Activated CD4-positive, alpha-beta T cell treated with anti-CD3 and anti-CD28 coated beads for 36 hours (primary cell): Measurements from ENCODE around the gene RNU4-1. TPM values are rescaled to one million over a fixed set of nuclear protein-coding genes. Genes with fewer than 3 reads are reported as not detected.
A peak's percentile ranks its signal among the peaks of the same experiment; 100 is the strongest.

ENCODE experiments used
- ATAC-seq: fragments of 200-7000 bp; cut with Tn5 transposase; one replicate; pipeline ENCODE4 v1.10.0; 2021; ENCODE audit warnings: mild to moderate bottlenecking, moderate library complexity
- CTCF ChIA-PET: fragments of 350-600 bp; sonication (Branson Sonifier 250); formaldehyde crosslinking; loops from one replicate; lab custom pipeline; 2021; ENCODE audit warnings: antibody characterized with exemption; lab: Charles Lee
- POLR2A ChIA-PET: fragments of 350-600 bp; sonication (Branson Sonifier 250); formaldehyde crosslinking; loops from one replicate; lab custom pipeline; 2021; ENCODE audit warnings: antibody characterized with exemption, inconsistent platforms; lab: Charles Lee
- DNase-seq: peaks from one replicate; pipeline ENCODE4 v3.0.0-alpha.2; 2020
- H3K27ac Mint-ChIP-seq: one replicate; pipeline ENCODE4 v1.8.0; 2021; ENCODE audit warnings: mixed read lengths
- H3K27me3 Mint-ChIP-seq: one replicate; pipeline ENCODE4 v1.8.0; 2021; ENCODE audit warnings: mixed read lengths
- H3K36me3 Mint-ChIP-seq: one replicate; pipeline ENCODE4 v1.8.0; 2021; ENCODE audit warnings: low read depth, mixed read lengths
- H3K4me1 Mint-ChIP-seq: one replicate; pipeline ENCODE4 v1.8.0; 2021; ENCODE audit warnings: mixed read lengths
- H3K4me3 Mint-ChIP-seq: one replicate; pipeline ENCODE4 v1.8.0; 2021; ENCODE audit warnings: mild to moderate bottlenecking, moderate library complexity, mixed read lengths
- H3K9me3 Mint-ChIP-seq: one replicate; pipeline ENCODE4 v1.8.0; 2021; ENCODE audit warnings: low read depth, mixed read lengths
- intact Hi-C, 2 experiments: fragments of 100-400 bp; cut with DNase I in 1 of 2; cut with micrococcal nuclease in 1 of 2; formaldehyde crosslinking; loops; one replicate each; pipeline versions ENCODE4 v1.14.2 to v1.15.1; 2022 to 2024; cut with DNase I, micrococcal nuclease
- total RNA-seq, 2 experiments: library from RNA; stranded (reverse); gene quantifications; one replicate each; pipeline ENCODE4 v1.2.3, GENCODE V29; 2021

The RNU4-1 gene
- total RNA-seq, 2 experiments from 2014 or later, result 323 to 1,150 TPM

- Mint-ChIP-seq H3K4me3 (no peak within 1 kb of the TSS), H3K4me1 (peaks cover 3% of the 10 kb centered on the region), H3K27me3 (no peaks in the 10 kb centered on the region), H3K36me3 (no peaks in the 10 kb centered on the region), H3K9me3 (no peaks in the 10 kb centered on the region), H3K27ac (no peak within 1 kb of the TSS)
- intact Hi-C loops, result loop anchor here (5.0 to 10.0 kb wide), 2 partner anchors 110 to 387 kb away; partner anchors contain the start of genes COX6A1 (in 1 of the 2) and UNC119B (in 1 of the 2)
- POLR2A ChIA-PET, result interaction anchor here (0.5 kb wide), 3 partner anchors 35 to 168 kb away, joined by 3 to 4 read pairs (median 3); partner anchors contain the start of genes DYNLL1, RNU4-1 and RNU4-2
- no peak for DNase-seq
- CTCF ChIA-PET, result interaction anchor here (1.0 to 1.7 kb wide), 4 partner anchors 10 to 99 kb away, joined by 3 to 8 read pairs (median 4); partner anchors contain the start of gene RNU4-2
- ATAC-seq, result no peak
Measured at GRCh38 chr12:120327593-120327992, 34.6 kb upstream of the RNU4-1 start, which contains the start of gene PLA2G1B. Gene PLA2G1B (minus strand): TSS chr12:120327779. CDS start chr12:120327753, 26 bp downstream.

- no peak for ATAC-seq
- DNase-seq, result no peak
- Mint-ChIP-seq H3K4me1 (peaks cover 3% of the 10 kb centered on the region), H3K27ac (no peak overlapping the region), H3K4me3 (peak overlapping the region; percentile 74), H3K36me3 (no peaks in the 10 kb centered on the region), H3K27me3 (no peaks in the 10 kb centered on the region), H3K9me3 (no peaks in the 10 kb centered on the region)
- intact Hi-C loops, result loop anchor here (1.0 to 10.0 kb wide), 3 partner anchors 105 to 390 kb away; partner anchors contain the start of genes COX6A1 (in 1 of the 2) and UNC119B (in 1 of the 2)
- POLR2A ChIA-PET, result interaction anchor here (0.9 to 1.1 kb wide), 2 partner anchors 33 to 124 kb away, joined by 3 to 4 read pairs; partner anchors contain the start of genes RNU4-2 and RPLP0
- CTCF ChIA-PET, result interaction anchor here (0.5 to 1.4 kb wide), 7 partner anchors 11 to 324 kb away, joined by 3 to 5 read pairs (median 3); no protein-coding TSS in a partner anchor
Measured at GRCh38 chr12:120324841-120325417, 31.9 kb upstream of the RNU4-1 start.

GRCh38 chr12:120323772-120324171 is 30.7 kb upstream of the RNU4-1 start:
- ChIA-PET CTCF (interaction anchor here (0.6 to 1.0 kb wide), 3 partner anchors 96 to 507 kb away, joined by 3 read pairs; no protein-coding TSS in a partner anchor), POLR2A (interaction anchor here (1.1 kb wide), 1 partner anchor 123 kb away, joined by 4 read pairs; the partner anchor contains the start of gene RPLP0)
- Mint-ChIP-seq H3K27me3 (no peaks in the 10 kb centered on the region), H3K4me3 (no peak overlapping the region), H3K27ac (no peak overlapping the region), H3K4me1 (peaks cover 3% of the 10 kb centered on the region), H3K36me3 (no peaks in the 10 kb centered on the region), H3K9me3 (no peaks in the 10 kb centered on the region)
- no peak for DNase-seq
- no peak for ATAC-seq
- intact Hi-C loops, result loop anchor here in 1 of 2 experiments (10.0 kb wide), 1 partner anchor 391 kb away; the partner anchor contains the start of gene UNC119B

GRCh38 chr12:120321382-120322202 is 28.6 kb upstream of the RNU4-1 start:
- DNase-seq (no peak), ATAC-seq (no peak)
- intact Hi-C loops, result loop anchor here in 1 of 2 experiments (10.0 kb wide), 1 partner anchor 393 kb away; the partner anchor contains the start of gene UNC119B
- Mint-ChIP-seq H3K36me3 (no peaks in the 10 kb centered on the region), H3K27me3 (no peaks in the 10 kb centered on the region), H3K4me1 (peaks cover 15% of the 10 kb centered on the region), H3K4me3 (no peak overlapping the region), H3K27ac (no peak overlapping the region), H3K9me3 (no peaks in the 10 kb centered on the region)
- CTCF ChIA-PET, result interaction anchor here (0.6 to 1.2 kb wide), 3 partner anchors 24 to 116 kb away, joined by 3 read pairs; partner anchors contain the start of gene COX6A1
- POLR2A ChIA-PET, result interaction anchor here (0.6 kb wide), 1 partner anchor 30 kb away, joined by 4 read pairs; the partner anchor contains the start of gene RNU4-2

- ATAC-seq, result peak; percentile 100
- H3K27me3 Mint-ChIP-seq, result no peaks in the 10 kb centered on the region
Measured at GRCh38 chr12:120317224-120318105, 24.4 kb upstream of the RNU4-1 start.

GRCh38 chr12:120316798-120317223 is 23.8 kb upstream of the RNU4-1 start:
- Mint-ChIP-seq H3K27me3 (no peaks in the 10 kb centered on the region), H3K4me1 (peaks cover 12% of the 10 kb centered on the region), H3K4me3 (peak overlapping the region; percentile 92), H3K27ac (peak overlapping the region; percentile 94), H3K9me3 (no peaks in the 10 kb centered on the region), H3K36me3 (no peaks in the 10 kb centered on the region)
- no peak for DNase-seq
- ATAC-seq, result peak; percentile 4
- ChIA-PET POLR2A (interaction anchor here (0.6 to 2.2 kb wide), 6 partner anchors 15 to 116 kb away, joined by 3 to 17 read pairs (median 9); partner anchors contain the start of genes RNU4-1, RNU4-2, RPLP0 and SIRT4), CTCF (interaction anchor here (0.7 to 3.9 kb wide), 11 partner anchors 10 to 128 kb away, joined by 3 to 26 read pairs (median 4); partner anchors contain the start of genes COX6A1, PLA2G1B, RNU4-1 and SIRT4)
- intact Hi-C loops, result loop anchor here (1.0 kb wide), 11 partner anchors 15 to 369 kb away; partner anchors contain the start of genes RNU4-1 (in 2 of the 2), SIRT4 (in 2 of the 2), COQ5 (in 1 of the 2) and DYNLL1 (in 1 of the 2)

More at GRCh38 chr12:120317224-120318105, 24.4 kb upstream of the RNU4-1 start:
- peaks cover 12% of the 10 kb centered on the region for H3K4me1 Mint-ChIP-seq
- H3K9me3 Mint-ChIP-seq, result no peaks in the 10 kb centered on the region
- H3K4me3 Mint-ChIP-seq, result peak overlapping the region; percentile 92
- peak; percentile 100 for DNase-seq
- ChIA-PET POLR2A (interaction anchor here (0.6 to 2.2 kb wide), 6 partner anchors 15 to 117 kb away, joined by 3 to 17 read pairs (median 9); partner anchors contain the start of genes RNU4-1, RNU4-2, RPLP0 and SIRT4), CTCF (interaction anchor here (0.6 to 3.9 kb wide), 15 partner anchors 10 to 153 kb away, joined by 3 to 26 read pairs (median 4); partner anchors contain the start of genes COX6A1, PLA2G1B, RNU4-1 and SIRT4)
- intact Hi-C loops, result loop anchor here (1.0 kb wide), 11 partner anchors 15 to 369 kb away; partner anchors contain the start of genes RNU4-1 (in 2 of the 2), SIRT4 (in 2 of the 2), COQ5 (in 1 of the 2) and DYNLL1 (in 1 of the 2)
- H3K27ac Mint-ChIP-seq, result peak overlapping the region; percentile 94
- H3K36me3 Mint-ChIP-seq, result no peaks in the 10 kb centered on the region

GRCh38 chr12:120314220-120314619 is 21.2 kb upstream of the RNU4-1 start:
- no peak overlapping the region for H3K27ac Mint-ChIP-seq
- DNase-seq, result peak; percentile 20
- peaks cover 12% of the 10 kb centered on the region for H3K4me1 Mint-ChIP-seq
- H3K27me3 Mint-ChIP-seq, result no peaks in the 10 kb centered on the region
- ATAC-seq, result no peak
- H3K4me3 Mint-ChIP-seq, result no peak overlapping the region
- no peaks in the 10 kb centered on the region for H3K9me3 Mint-ChIP-seq
- ChIA-PET CTCF (interaction anchor here (0.6 to 3.4 kb wide), 5 partner anchors 11 to 309 kb away, joined by 3 to 16 read pairs (median 4); partner anchors contain the start of gene SIRT4), POLR2A (interaction anchor here (1.5 to 2.8 kb wide), 2 partner anchors 12 to 23 kb away, joined by 3 to 15 read pairs; partner anchors contain the start of genes RNU4-2 and SIRT4)
- no peaks in the 10 kb centered on the region for H3K36me3 Mint-ChIP-seq
- intact Hi-C loops, result no loop called here

GRCh38 chr12:120301962-120302815 is 9.2 kb upstream of the RNU4-1 start, which contains the start of gene SIRT4:
Gene SIRT4 (plus strand): TSS chr12:120302321. CDS start chr12:120303562, 1,241 bp downstream.
- ChIA-PET CTCF (interaction anchor here (0.6 to 2.9 kb wide), 28 partner anchors 8 to 281 kb away, joined by 3 to 33 read pairs (median 4); partner anchors contain the start of genes COQ5, DYNLL1, POP5 and PXN), POLR2A (interaction anchor here (0.6 to 4.6 kb wide), 9 partner anchors 10 to 1369 kb away, joined by 3 to 150 read pairs (median 3); partner anchors contain the start of genes RNU4-1, RNU4-2 and RPLP0)
- peak; percentile 94 for DNase-seq
- peak within 1 kb of the TSS; percentile 97 for H3K27ac Mint-ChIP-seq
- no peaks in the 10 kb centered on the region for H3K9me3 Mint-ChIP-seq
- intact Hi-C loops, result loop anchor here (1.0 to 2.0 kb wide), 4 partner anchors 9 to 137 kb away; partner anchors contain the start of genes RNU4-1 (in 2 of the 2) and COX6A1 (in 1 of the 2)
- ATAC-seq, result peak; percentile 100
- H3K27me3 Mint-ChIP-seq, result no peaks in the 10 kb centered on the region
- peak within 1 kb of the TSS; percentile 95 for H3K4me3 Mint-ChIP-seq
- H3K4me1 Mint-ChIP-seq, result peaks cover 9% of the 10 kb centered on the region
- no peaks in the 10 kb centered on the region for H3K36me3 Mint-ChIP-seq
